CD4-positive, alpha-beta memory T cell (primary cell): ENCODE measurements around the gene OR5AS1. TPM values are rescaled to one million over a fixed set of nuclear protein-coding genes. Genes with fewer than 3 reads are reported as not detected.
A peak's percentile ranks its signal among the peaks of the same experiment; 100 is the strongest.
"Not testable (repeated sequence)": the region's sequence is repeated elsewhere in the genome, so short reads cannot be mapped to it uniquely, and the experiment has no call there.

Experiments
- CTCF ChIA-PET: fragments of 350-600 bp; sonication (Branson Sonifier 250); formaldehyde crosslinking; loops from one replicate; lab custom pipeline; 2021; ENCODE audit warnings: inconsistent platforms; ENCODE audit not compliant: partially characterized antibody; lab: Charles Lee
- POLR2A ChIA-PET: fragments of 350-600 bp; sonication (Branson Sonifier 250); formaldehyde crosslinking; loops from one replicate; lab custom pipeline; 2021; ENCODE audit not compliant: partially characterized antibody; lab: Charles Lee
- DNase-seq, 5 donors: peaks; one replicate each; pipeline versions ENCODE4 v3.0.0 to v3.0.0-alpha.2; 2020 to 2022; ENCODE audit warnings: mixed read lengths in 1 of 5
- H3K27ac ChIP-seq: one replicate; pipeline ENCODE4 v1.7.0; 2013; ENCODE audit warnings: low read depth, low read length
- H3K27me3 ChIP-seq: 2 replicates; pipeline ENCODE4 v1.7.0; 2013; ENCODE audit warnings: mild to moderate bottlenecking, low read length, moderate library complexity; ENCODE audit not compliant: insufficient read depth
- H3K36me3 ChIP-seq: 2 replicates; pipeline ENCODE4 v1.7.0; 2013; ENCODE audit warnings: mild to moderate bottlenecking, low read length, moderate library complexity; ENCODE audit not compliant: insufficient read depth
- H3K4me1 ChIP-seq: 2 replicates; pipeline ENCODE4 v1.7.0; 2013; ENCODE audit warnings: mild to moderate bottlenecking, low read length, moderate library complexity; ENCODE audit not compliant: insufficient read depth
- H3K4me3 ChIP-seq, 2 donors: one replicate each; pipeline ENCODE4 v1.7.0; 2013; ENCODE audit warnings: low read length in 2 of 2, mild to moderate bottlenecking in 1 of 2
- H3K9me3 ChIP-seq, 2 donors: one replicate each; pipeline ENCODE4 v1.7.0; 2013; ENCODE audit warnings: low read length in 2 of 2, control low read depth in 1 of 2; ENCODE audit not compliant: control insufficient read depth in 1 of 2
- H3K27ac Mint-ChIP-seq, 7 donors: one replicate each; pipeline ENCODE4 v1.8.0; 2020 to 2021; ENCODE audit warnings: mixed read lengths in 7 of 7, mild to moderate bottlenecking in 6 of 7, inconsistent platforms in 3 of 7, moderate library complexity in 3 of 7
- H3K27me3 Mint-ChIP-seq, 2 donors: one replicate each; pipeline ENCODE4 v1.8.0; 2020 to 2021; ENCODE audit warnings: mixed read lengths in 2 of 2
- H3K36me3 Mint-ChIP-seq, 2 donors: one replicate each; pipeline ENCODE4 v1.8.0; 2020 to 2021; ENCODE audit warnings: mixed read lengths in 2 of 2, inconsistent platforms in 1 of 2, mild to moderate bottlenecking in 1 of 2
- H3K4me1 Mint-ChIP-seq, 4 donors: one replicate each; pipeline ENCODE4 v1.8.0; 2020 to 2021; ENCODE audit warnings: mixed read lengths in 4 of 4, mild to moderate bottlenecking in 1 of 4
- H3K4me3 Mint-ChIP-seq, 8 donors: one replicate each; pipeline ENCODE4 v1.8.0; 2020 to 2021; ENCODE audit warnings: mixed read lengths in 8 of 8, mild to moderate bottlenecking in 7 of 8, moderate library complexity in 6 of 8, inconsistent platforms in 3 of 8
- H3K9me3 Mint-ChIP-seq, 8 donors: one replicate each; pipeline ENCODE4 v1.8.0; 2020 to 2021; ENCODE audit warnings: mixed read lengths in 8 of 8, mild to moderate bottlenecking in 5 of 8, inconsistent platforms in 3 of 8, moderate library complexity in 1 of 8
- intact Hi-C: fragments of 100-400 bp; cut with micrococcal nuclease; formaldehyde crosslinking; loops from one replicate; pipeline ENCODE4 v1.15.1; 2023
- polyA plus RNA-seq, 2 donors: library from polyadenylated mRNA; unstranded; fragments of 300-500 nt; fragmentation: Illumina TruSeq; gene quantifications; one replicate each; pipeline ENCODE4 v1.2.3, GENCODE V29; 2021
- total RNA-seq, 2 experiments: library from RNA; stranded (reverse); gene quantifications; one replicate each; pipeline ENCODE4 v1.2.3, GENCODE V29; 2021

OR5AS1 gene
- total and polyA plus RNA-seq, 4 experiments from 2014 or later, result not detected

GRCh38 chr11:56057661-56058237 lies 30.3 kb downstream of the OR5AS1 start:
- POLR2A ChIA-PET, H3K27ac ChIP-seq, DNase-seq, H3K4me1 Mint-ChIP-seq, H3K36me3 ChIP-seq, H3K27me3 Mint-ChIP-seq, H3K4me3 ChIP-seq, H3K36me3 Mint-ChIP-seq, H3K4me1 ChIP-seq, CTCF ChIA-PET, H3K27me3 ChIP-seq, H3K4me3 Mint-ChIP-seq, H3K9me3 ChIP-seq, intact Hi-C loops, H3K27ac Mint-ChIP-seq: not testable (repeated sequence)
- peaks cover 3 to 41% (median 15%) of the 10 kb centered on the region in 8 donors for H3K9me3 Mint-ChIP-seq

DNA sequence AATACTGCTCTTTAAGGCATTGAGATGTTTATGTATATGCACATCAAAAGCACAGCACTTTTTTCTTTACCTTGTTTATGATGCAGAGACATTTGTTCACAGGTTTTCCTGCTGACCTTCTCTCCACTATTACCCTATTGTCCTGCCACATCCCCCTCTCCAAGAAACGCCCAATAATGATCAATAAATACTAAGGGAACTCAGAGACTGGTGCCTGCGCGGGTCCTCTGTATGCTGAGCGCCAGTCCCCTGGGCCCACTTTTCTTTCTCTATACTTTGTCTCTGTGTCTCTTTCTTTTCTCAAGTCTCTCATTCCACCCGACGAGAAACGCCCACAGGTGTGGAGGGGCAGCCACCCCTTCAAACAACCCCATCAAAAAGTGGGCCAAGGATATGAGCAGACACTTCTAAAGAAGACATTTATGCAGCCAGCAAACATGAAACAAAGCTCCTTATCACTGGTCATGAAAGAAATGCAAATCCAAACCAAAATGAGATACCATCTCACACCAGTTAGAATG lies 30.9 kb downstream of the OR5AS1 start:
- H3K4me1 ChIP-seq, H3K9me3 ChIP-seq, H3K36me3 ChIP-seq, H3K36me3 Mint-ChIP-seq, DNase-seq, H3K27me3 Mint-ChIP-seq, H3K4me3 ChIP-seq, H3K27me3 ChIP-seq, intact Hi-C loops, CTCF ChIA-PET, POLR2A ChIA-PET, H3K27ac ChIP-seq, H3K27ac Mint-ChIP-seq, H3K4me1 Mint-ChIP-seq: not testable (repeated sequence)
- Mint-ChIP-seq H3K4me3 (peak overlapping the region in 1 of 8 donors; percentile 31), H3K9me3 (peaks cover 3 to 41% (median 16%) of the 10 kb centered on the region in 8 donors)

GRCh38 chr11:56066980-56067379 lies 39.5 kb downstream of the OR5AS1 start:
- DNase-seq, result no peak
- H3K9me3 Mint-ChIP-seq, result peaks cover 2 to 17% (median 6%) of the 10 kb centered on the region in 8 donors
- H3K27ac Mint-ChIP-seq, result no peak overlapping the region
- Histone ChIP-seq H3K27me3 (no peaks in the 10 kb centered on the region), H3K9me3 (no peaks in the 10 kb centered on the region), H3K4me1 (no peaks in the 10 kb centered on the region), H3K27ac (no peak overlapping the region), H3K4me3 (no peak overlapping the region), H3K36me3 (no peaks in the 10 kb centered on the region)
- CTCF ChIA-PET, result no interaction called here
- H3K4me1 Mint-ChIP-seq, result no peaks in the 10 kb centered on the region
- intact Hi-C loops, result no loop called here
- POLR2A ChIA-PET, result no interaction called here
- no peaks in the 10 kb centered on the region for H3K27me3 Mint-ChIP-seq
- no peak overlapping the region for H3K4me3 Mint-ChIP-seq
- H3K36me3 Mint-ChIP-seq, result no peaks in the 10 kb centered on the region

Other genes with a start within 250 kb of the OR5AS1 start
- gene OR5D14, start 232.1 kb upstream of the OR5AS1 start, total RNA-seq, result not detected
- gene OR5D14, start 232.1 kb upstream of the OR5AS1 start, polyA plus RNA-seq, result not detected
- gene OR5L1, start 216.3 kb upstream of the OR5AS1 start, total RNA-seq, result not detected
- not detected for gene OR5L1, start 216.3 kb upstream of the OR5AS1 start, polyA plus RNA-seq
- gene OR5D18, start 208.0 kb upstream of the OR5AS1 start, total RNA-seq, result not detected
- gene OR5D18, start 208.0 kb upstream of the OR5AS1 start, polyA plus RNA-seq, result not detected
- not detected for gene OR5L2, start 200.4 kb upstream of the OR5AS1 start, total RNA-seq
- gene OR5L2, start 200.4 kb upstream of the OR5AS1 start, polyA plus RNA-seq, result not detected
- not detected for gene OR5D16, start 188.9 kb upstream of the OR5AS1 start, total RNA-seq
- gene OR5D16, start 188.9 kb upstream of the OR5AS1 start, polyA plus RNA-seq, result not detected
- gene TRIM51, start 144.4 kb upstream of the OR5AS1 start, total RNA-seq, result not detected
- gene TRIM51, start 144.4 kb upstream of the OR5AS1 start, polyA plus RNA-seq, result not detected
- not detected for gene OR5W2, start 113.1 kb upstream of the OR5AS1 start, total RNA-seq
- gene OR5W2, start 113.1 kb upstream of the OR5AS1 start, polyA plus RNA-seq, result not detected
- not detected for gene OR5I1, start 91.3 kb upstream of the OR5AS1 start, total RNA-seq
- gene OR5I1, start 91.3 kb upstream of the OR5AS1 start, polyA plus RNA-seq, result not detected
- gene OR10AG1, start 57.7 kb upstream of the OR5AS1 start, total RNA-seq, result not detected
- not detected for gene OR10AG1, start 57.7 kb upstream of the OR5AS1 start, polyA plus RNA-seq
- not detected for gene OR5F1, start 33.0 kb upstream of the OR5AS1 start, total RNA-seq
- gene OR5F1, start 33.0 kb upstream of the OR5AS1 start, polyA plus RNA-seq, result not detected
- not detected for gene OR8I2, start 65.7 kb downstream of the OR5AS1 start, total RNA-seq
- not detected for gene OR8I2, start 65.7 kb downstream of the OR5AS1 start, polyA plus RNA-seq
- gene OR8H2, start 76.0 kb downstream of the OR5AS1 start, total RNA-seq, result not detected
- gene OR8H2, start 76.0 kb downstream of the OR5AS1 start, polyA plus RNA-seq, result not detected
- not detected for gene OR8H3, start 94.7 kb downstream of the OR5AS1 start, total RNA-seq
- gene OR8H3, start 94.7 kb downstream of the OR5AS1 start, polyA plus RNA-seq, result not detected
- gene OR8J3, start 112.5 kb downstream of the OR5AS1 start, total RNA-seq, result not detected
- not detected for gene OR8J3, start 112.5 kb downstream of the OR5AS1 start, polyA plus RNA-seq
- gene OR8K5, start 132.7 kb downstream of the OR5AS1 start, total RNA-seq, result not detected
- gene OR8K5, start 132.7 kb downstream of the OR5AS1 start, polyA plus RNA-seq, result not detected
- not detected for gene OR5J2, start 149.0 kb downstream of the OR5AS1 start, total RNA-seq
- gene OR5J2, start 149.0 kb downstream of the OR5AS1 start, polyA plus RNA-seq, result not detected
- gene OR5T2, start 206.6 kb downstream of the OR5AS1 start, total RNA-seq, result not detected
- not detected for gene OR5T2, start 206.6 kb downstream of the OR5AS1 start, polyA plus RNA-seq
- gene OR5T3, start 224.6 kb downstream of the OR5AS1 start, total RNA-seq, result not detected
- gene OR5T3, start 224.6 kb downstream of the OR5AS1 start, polyA plus RNA-seq, result not detected
- not detected for gene OR5T1, start 246.5 kb downstream of the OR5AS1 start, total RNA-seq
- not detected for gene OR5T1, start 246.5 kb downstream of the OR5AS1 start, polyA plus RNA-seq